ENCODE data around the gene PBX3.

PBX3 gene

DNA sequence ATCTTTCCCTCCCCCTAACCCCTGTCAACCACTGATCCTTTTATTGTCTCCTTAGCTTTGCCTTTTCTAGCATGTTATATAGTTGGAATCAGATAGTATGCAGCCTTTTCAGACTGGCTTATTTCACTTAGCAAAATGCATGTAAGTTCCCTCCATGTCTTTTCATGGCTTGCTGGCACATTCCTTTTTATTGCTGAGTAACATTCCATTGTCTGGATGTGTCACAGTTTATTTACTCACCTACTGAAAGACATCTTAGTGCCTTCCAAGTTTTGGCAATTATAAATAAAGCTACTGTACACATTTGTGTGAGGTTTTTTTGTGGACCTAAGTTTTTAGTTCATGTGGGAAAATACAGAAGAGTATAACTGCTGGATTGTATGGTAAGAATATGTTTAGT is 230.1 kb downstream of the PBX3 start:
- H3K18ac ChIP-seq (ENCODE audit: low read length): no peak overlapping the region
- no peak overlapping the region for H3K4me2 ChIP-seq (ENCODE audit: insufficient read depth, low read length, poor library complexity, severe bottlenecking)
- no peaks in the 10 kb centered on the region for H3K36me3 ChIP-seq (replicated peaks in 1 of 2; ENCODE audit: control insufficient read depth in 2 of 2, insufficient read depth in 2 of 2, low read length in 2 of 2)
- H3K23ac ChIP-seq (ENCODE audit: low read depth, low read length, poor library complexity): no peak overlapping the region
- no peak overlapping the region for H3K9ac ChIP-seq (ENCODE audit: low read depth, low read length, poor library complexity)
- H2BK5ac ChIP-seq (ENCODE audit: low read length): no peak overlapping the region
- no peaks in the 10 kb centered on the region for H3K4me1 ChIP-seq (ENCODE audit: control insufficient read depth in 2 of 2, insufficient read depth in 1 of 2, low read depth in 1 of 2, low read length in 2 of 2)
- H2BK15ac ChIP-seq (ENCODE audit: low read length): no peak overlapping the region
- H3K9me3 ChIP-seq (replicated peaks in 1 of 2; ENCODE audit: control insufficient read depth in 2 of 2, insufficient read depth in 1 of 2, low read depth in 1 of 2, low read length in 2 of 2): peaks cover 2% of the 10 kb centered on the region in 2 donors
- H3K79me1 ChIP-seq (ENCODE audit: low read depth, low read length): peaks cover 2% of the 10 kb centered on the region
- DNase-seq (ENCODE audit: low spot score): no peak
- no peak overlapping the region for H2BK120ac ChIP-seq (ENCODE audit: low read depth, low read length)
- H3K14ac ChIP-seq (ENCODE audit: low read length): no peak overlapping the region
- no peaks in the 10 kb centered on the region for H3K27me3 ChIP-seq (ENCODE audit: control insufficient read depth in 3 of 3, insufficient read depth in 3 of 3, low read depth in 1 of 3, low read length in 3 of 3)
- H2BK12ac ChIP-seq (ENCODE audit: low read length): no peak overlapping the region
- no peak overlapping the region for H4K91ac ChIP-seq (ENCODE audit: low read depth, low read length, poor library complexity)
- no peak overlapping the region for H4K8ac ChIP-seq (ENCODE audit: low read depth, low read length)
- no peak overlapping the region for H2AFZ ChIP-seq (ENCODE audit: low read length)
- H3K4me3 ChIP-seq (ENCODE audit: low read length in 2 of 2): no peak overlapping the region
- H3K4ac ChIP-seq (ENCODE audit: low read length): no peak overlapping the region
- no peak overlapping the region for H2AK5ac ChIP-seq (ENCODE audit: low read depth, low read length)
- H3K27ac ChIP-seq (replicated peaks; ENCODE audit: low read length): no peak overlapping the region

DNA sequence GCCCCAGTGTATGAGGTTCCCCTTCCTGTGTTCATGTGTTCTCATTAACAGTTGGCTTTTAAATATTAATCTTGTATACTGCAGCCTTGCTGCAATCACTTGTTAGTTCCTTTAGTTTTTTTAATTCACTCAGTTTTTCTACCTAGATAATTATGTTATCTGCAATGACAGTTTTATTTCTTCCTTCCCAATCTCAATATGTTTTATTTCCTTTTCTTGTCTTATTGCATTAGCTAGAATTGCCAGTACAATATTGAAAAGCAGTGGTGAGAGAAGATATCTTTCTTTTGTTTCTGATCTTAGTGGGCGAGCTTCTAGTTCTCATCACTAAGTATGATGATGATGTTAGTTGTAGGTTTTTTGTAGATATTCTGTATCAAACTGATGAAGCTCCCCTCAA is 232.2 kb downstream of the PBX3 start:
- Histone ChIP-seq H4K8ac (ENCODE audit: low read depth, low read length) (no peak overlapping the region), H3K9me3 (replicated peaks in 1 of 2; ENCODE audit: control insufficient read depth in 2 of 2, insufficient read depth in 1 of 2, low read depth in 1 of 2, low read length in 2 of 2) (peaks cover 2% of the 10 kb centered on the region in 2 donors), H3K14ac (ENCODE audit: low read length) (no peak overlapping the region), H2BK15ac (ENCODE audit: low read length) (no peak overlapping the region), H2BK120ac (ENCODE audit: low read depth, low read length) (no peak overlapping the region), H3K18ac (ENCODE audit: low read length) (no peak overlapping the region), H3K27me3 (ENCODE audit: control insufficient read depth in 3 of 3, insufficient read depth in 3 of 3, low read depth in 1 of 3, low read length in 3 of 3) (no peaks in the 10 kb centered on the region), H3K79me1 (ENCODE audit: low read depth, low read length) (peaks cover 2% of the 10 kb centered on the region), H4K91ac (ENCODE audit: low read depth, low read length, poor library complexity) (no peak overlapping the region), H3K36me3 (replicated peaks in 1 of 2; ENCODE audit: control insufficient read depth in 2 of 2, insufficient read depth in 2 of 2, low read length in 2 of 2) (no peaks in the 10 kb centered on the region), H3K4me1 (ENCODE audit: control insufficient read depth in 2 of 2, insufficient read depth in 1 of 2, low read depth in 1 of 2, low read length in 2 of 2) (no peaks in the 10 kb centered on the region), H3K23ac (ENCODE audit: low read depth, low read length, poor library complexity) (no peak overlapping the region), H2AFZ (ENCODE audit: low read length) (no peak overlapping the region), H2AK5ac (ENCODE audit: low read depth, low read length) (no peak overlapping the region), H3K9ac (ENCODE audit: low read depth, low read length, poor library complexity) (no peak overlapping the region), H3K4ac (ENCODE audit: low read length) (no peak overlapping the region), H2BK12ac (ENCODE audit: low read length) (no peak overlapping the region), H3K4me3 (ENCODE audit: low read length in 2 of 2) (no peak overlapping the region), H3K27ac (replicated peaks; ENCODE audit: low read length) (no peak overlapping the region), H3K4me2 (ENCODE audit: insufficient read depth, low read length, poor library complexity, severe bottlenecking) (no peak overlapping the region), H2BK5ac (ENCODE audit: low read length) (no peak overlapping the region)
- WGBS, 2 donors (ENCODE audit: extremely low coverage in 2 of 2, insufficient read length in 2 of 2, insufficient replicate concordance in 1 of 2): no CpG with 5 or more reads among the region's 1 CpG
- DNase-seq (ENCODE audit: low spot score): no peak

DNA sequence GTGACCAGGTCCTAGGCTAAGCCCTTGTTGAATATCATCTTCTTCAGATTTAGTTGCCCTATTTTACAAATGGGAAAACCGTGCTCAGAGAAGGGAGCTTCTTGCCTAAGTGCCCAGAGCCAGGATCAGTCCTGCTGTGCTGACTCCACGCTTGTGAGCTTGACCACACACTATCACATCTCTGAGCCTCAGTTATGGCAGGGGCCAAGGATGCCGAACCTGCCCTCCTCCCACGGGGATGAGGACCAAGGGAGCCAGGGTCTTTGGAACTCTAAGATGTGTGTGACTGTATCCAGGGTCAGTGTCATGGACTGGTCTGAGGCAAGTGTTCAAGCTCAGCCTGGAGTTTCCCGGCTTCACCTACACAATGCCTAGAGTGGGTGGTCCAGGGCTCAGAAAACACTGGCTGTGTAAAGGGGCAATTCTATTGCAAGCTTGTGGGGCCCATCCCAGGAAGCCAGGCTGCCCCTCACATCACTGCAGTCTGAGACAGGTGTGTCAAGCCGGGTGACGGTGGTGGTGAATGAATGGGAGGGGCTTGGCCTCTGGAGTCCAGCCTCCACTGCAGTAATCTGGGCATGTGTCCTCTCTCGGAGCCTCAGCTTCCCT is 235.7 kb downstream of the PBX3 start:
- Histone ChIP-seq H3K4me3 (ENCODE audit: low read length in 2 of 2) (no peak overlapping the region), H2BK5ac (ENCODE audit: low read length) (no peak overlapping the region), H3K79me1 (ENCODE audit: low read depth, low read length) (no peaks in the 10 kb centered on the region), H3K4ac (ENCODE audit: low read length) (no peak overlapping the region), H3K14ac (ENCODE audit: low read length) (no peak overlapping the region), H2BK120ac (ENCODE audit: low read depth, low read length) (no peak overlapping the region), H3K18ac (ENCODE audit: low read length) (no peak overlapping the region), H3K9me3 (replicated peaks in 1 of 2; ENCODE audit: control insufficient read depth in 2 of 2, insufficient read depth in 1 of 2, low read depth in 1 of 2, low read length in 2 of 2) (peaks cover 0 to 2% of the 10 kb centered on the region in 2 donors), H3K4me2 (ENCODE audit: insufficient read depth, low read length, poor library complexity, severe bottlenecking) (no peak overlapping the region), H3K23ac (ENCODE audit: low read depth, low read length, poor library complexity) (no peak overlapping the region), H3K36me3 (replicated peaks in 1 of 2; ENCODE audit: control insufficient read depth in 2 of 2, insufficient read depth in 2 of 2, low read length in 2 of 2) (no peaks in the 10 kb centered on the region), H4K8ac (ENCODE audit: low read depth, low read length) (no peak overlapping the region), H3K27me3 (ENCODE audit: control insufficient read depth in 3 of 3, insufficient read depth in 3 of 3, low read depth in 1 of 3, low read length in 3 of 3) (no peaks in the 10 kb centered on the region), H3K9ac (ENCODE audit: low read depth, low read length, poor library complexity) (no peak overlapping the region), H2BK12ac (ENCODE audit: low read length) (no peak overlapping the region), H3K27ac (replicated peaks; ENCODE audit: low read length) (no peak overlapping the region), H3K4me1 (ENCODE audit: control insufficient read depth in 2 of 2, insufficient read depth in 1 of 2, low read depth in 1 of 2, low read length in 2 of 2) (no peaks in the 10 kb centered on the region), H2BK15ac (ENCODE audit: low read length) (no peak overlapping the region), H4K91ac (ENCODE audit: low read depth, low read length, poor library complexity) (no peak overlapping the region), H2AFZ (ENCODE audit: low read length) (no peak overlapping the region), H2AK5ac (ENCODE audit: low read depth, low read length) (no peak overlapping the region)
- DNase-seq (ENCODE audit: low spot score): no peak
- no CpG with 5 or more reads among the region's 8 CpGs for WGBS, 2 donors (ENCODE audit: extremely low coverage in 2 of 2, insufficient read length in 2 of 2, insufficient replicate concordance in 1 of 2)

DNA sequence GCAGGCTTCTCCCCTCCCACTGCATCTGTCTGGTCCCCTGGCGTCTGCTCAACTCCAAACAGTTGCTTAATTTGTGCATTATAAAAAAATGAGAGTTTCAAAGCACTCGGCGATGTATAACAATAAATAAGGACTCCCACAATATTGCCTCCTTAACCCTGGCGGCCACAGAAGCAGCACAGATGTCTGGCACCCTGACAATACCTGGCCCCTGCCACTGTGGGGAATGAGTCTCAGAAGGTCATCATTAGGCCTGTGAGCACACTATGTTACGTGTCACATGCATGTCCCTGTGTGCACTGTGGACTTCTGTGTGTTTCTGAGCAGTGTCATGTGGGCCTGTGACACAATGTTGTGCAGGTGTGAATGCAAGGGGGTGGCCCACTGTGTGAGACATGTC is 236.5 kb downstream of the PBX3 start:
- Histone ChIP-seq H3K4me1 (ENCODE audit: control insufficient read depth in 2 of 2, insufficient read depth in 1 of 2, low read depth in 1 of 2, low read length in 2 of 2) (no peaks in the 10 kb centered on the region), H2BK120ac (ENCODE audit: low read depth, low read length) (no peak overlapping the region), H3K23ac (ENCODE audit: low read depth, low read length, poor library complexity) (no peak overlapping the region), H3K4me2 (ENCODE audit: insufficient read depth, low read length, poor library complexity, severe bottlenecking) (no peak overlapping the region), H2BK5ac (ENCODE audit: low read length) (no peak overlapping the region), H4K91ac (ENCODE audit: low read depth, low read length, poor library complexity) (no peak overlapping the region), H3K79me1 (ENCODE audit: low read depth, low read length) (no peaks in the 10 kb centered on the region), H3K9me3 (replicated peaks in 1 of 2; ENCODE audit: control insufficient read depth in 2 of 2, insufficient read depth in 1 of 2, low read depth in 1 of 2, low read length in 2 of 2) (peaks cover 0 to 2% of the 10 kb centered on the region in 2 donors), H3K9ac (ENCODE audit: low read depth, low read length, poor library complexity) (no peak overlapping the region), H2BK12ac (ENCODE audit: low read length) (no peak overlapping the region), H2AFZ (ENCODE audit: low read length) (no peak overlapping the region), H3K4ac (ENCODE audit: low read length) (no peak overlapping the region), H3K27ac (replicated peaks; ENCODE audit: low read length) (no peak overlapping the region), H2AK5ac (ENCODE audit: low read depth, low read length) (no peak overlapping the region), H3K14ac (ENCODE audit: low read length) (peak overlapping the region; percentile 86), H2BK15ac (ENCODE audit: low read length) (no peak overlapping the region), H3K4me3 (ENCODE audit: low read length in 2 of 2) (no peak overlapping the region), H3K27me3 (ENCODE audit: control insufficient read depth in 3 of 3, insufficient read depth in 3 of 3, low read depth in 1 of 3, low read length in 3 of 3) (no peaks in the 10 kb centered on the region), H3K36me3 (replicated peaks in 1 of 2; ENCODE audit: control insufficient read depth in 2 of 2, insufficient read depth in 2 of 2, low read length in 2 of 2) (no peaks in the 10 kb centered on the region), H3K18ac (ENCODE audit: low read length) (peak overlapping the region; percentile 41), H4K8ac (ENCODE audit: low read depth, low read length) (no peak overlapping the region)
- no peak for DNase-seq (ENCODE audit: low spot score)
- no CpG with 5 or more reads among the region's 5 CpGs for WGBS, 2 donors (ENCODE audit: extremely low coverage in 2 of 2, insufficient read length in 2 of 2, insufficient replicate concordance in 1 of 2)
